ENCODE data around the gene C19orf25. TPM values are rescaled to one million over a fixed set of nuclear protein-coding genes. Genes with fewer than 3 reads are reported as not detected.

Gene C19orf25
- total and polyA plus RNA-seq, 2 of the 13 experiments (the other 11 are each of a cell fraction or from before 2014, with no cell fraction given): 14.2 to 32.4 TPM

DNA sequence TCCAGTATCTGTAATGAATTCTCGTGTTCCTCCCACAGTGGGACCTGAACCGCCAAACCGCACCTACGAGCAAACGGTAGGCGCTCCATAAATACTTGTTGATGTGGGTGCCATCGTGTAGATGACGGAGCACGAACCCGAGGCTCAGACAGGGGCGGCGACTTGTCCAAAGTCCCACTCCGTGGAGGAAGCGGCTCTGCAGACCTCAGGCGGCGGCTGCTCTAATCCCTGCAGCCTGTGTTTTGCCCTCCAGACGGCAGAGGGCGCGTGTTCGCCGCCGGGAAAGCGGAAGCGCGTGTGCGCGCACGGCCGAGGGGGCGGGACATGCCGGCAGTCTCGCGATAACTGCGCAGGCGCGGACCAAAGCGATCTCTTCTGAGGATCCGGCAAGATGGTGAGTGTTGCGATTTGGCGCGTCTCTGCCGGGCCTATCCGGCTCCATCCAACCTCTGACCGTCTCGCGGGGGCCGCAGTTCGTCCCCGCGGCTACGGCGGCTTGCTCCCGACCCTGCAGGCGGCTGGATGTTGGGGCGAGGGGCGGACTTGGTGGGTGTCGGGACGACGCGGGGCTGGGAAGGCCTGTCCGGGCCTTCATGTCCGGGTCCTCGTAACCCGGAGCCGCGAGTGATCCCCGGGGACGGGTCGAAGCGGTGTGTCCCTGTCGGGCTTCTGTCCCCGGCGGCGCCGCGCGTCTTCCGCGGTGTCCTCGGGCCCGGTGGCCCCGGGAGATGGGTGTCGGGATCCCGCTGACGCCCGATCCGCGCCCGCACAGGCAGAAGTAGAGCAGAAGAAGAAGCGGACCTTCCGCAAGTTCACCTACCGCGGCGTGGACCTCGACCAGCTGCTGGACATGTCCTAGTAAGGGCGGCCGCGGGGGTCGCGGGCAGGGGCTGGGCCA lies 40.7 kb downstream of the C19orf25 start, which contains the start of gene RPS15 (continued):
- TF ChIP-seq ZNF354B (CRISPR knock-in tag; IDR thresholded peaks at IDR 0.05) (no peak), ZNF3 (CRISPR knock-in tag; IDR thresholded peaks at IDR 0.05) (no peak), FOXM1 (CRISPR knock-in tag; IDR thresholded peaks at IDR 0.05) (0 out of 2 replicates have a peak, but pooled peaks have one; percentile 49), ZNF674 (CRISPR knock-in tag; IDR thresholded peaks at IDR 0.05; ENCODE audit: low read depth) (0 out of 2 replicates have a peak, but pooled peaks have one; percentile 52), RORA (CRISPR knock-in tag; IDR thresholded peaks at IDR 0.05) (no peak), ZNF607 (CRISPR knock-in tag; IDR thresholded peaks at IDR 0.05; ENCODE audit: borderline replicate concordance) (peak; percentile 97; the same call in 1 of the 2 replicates), ISL2 (CRISPR knock-in tag; IDR thresholded peaks at IDR 0.05) (peak; percentile 89; the same call in 1 of the 2 replicates), ZNF75D (CRISPR knock-in tag; IDR thresholded peaks at IDR 0.05; ENCODE audit: borderline replicate concordance) (no peak), CEBPB (IDR thresholded peaks at IDR 0.05; ENCODE audit: borderline replicate concordance, low read depth, low read length) (no peak), CENPX (CRISPR knock-in tag; IDR thresholded peaks at IDR 0.05) (no peak), MAFG (CRISPR knock-in tag; IDR thresholded peaks at IDR 0.05) (peak; percentile 34; the same call in 1 of the 2 replicates), PRPF4 (IDR thresholded peaks at IDR 0.05; ENCODE audit: low read depth, low read length, poor library complexity, severe bottlenecking) (no peak), TEAD2 (CRISPR knock-in tag; IDR thresholded peaks at IDR 0.05) (peak; percentile 71; the same call in 1 of the 2 replicates), RXRB (CRISPR knock-in tag; IDR thresholded peaks at IDR 0.05; ENCODE audit: borderline replicate concordance) (peak; percentile 83), ZNF562 (CRISPR knock-in tag; IDR thresholded peaks at IDR 0.05; ENCODE audit: borderline replicate concordance) (no peak), ZNF761 (CRISPR knock-in tag; conservative IDR thresholded peaks at IDR 0.05) (peak; percentile 71; the same call in 1 of the 2 replicates), ZBTB8A (CRISPR knock-in tag; IDR thresholded peaks at IDR 0.05; ENCODE audit: borderline replicate concordance, low read depth) (no peak; the same call in 1 of the 2 replicates), SIX4 (CRISPR knock-in tag; IDR thresholded peaks at IDR 0.05) (0 out of 2 replicates have a peak, but pooled peaks have one; percentile 61)
- TF ChIP-seq, protein P1, sequence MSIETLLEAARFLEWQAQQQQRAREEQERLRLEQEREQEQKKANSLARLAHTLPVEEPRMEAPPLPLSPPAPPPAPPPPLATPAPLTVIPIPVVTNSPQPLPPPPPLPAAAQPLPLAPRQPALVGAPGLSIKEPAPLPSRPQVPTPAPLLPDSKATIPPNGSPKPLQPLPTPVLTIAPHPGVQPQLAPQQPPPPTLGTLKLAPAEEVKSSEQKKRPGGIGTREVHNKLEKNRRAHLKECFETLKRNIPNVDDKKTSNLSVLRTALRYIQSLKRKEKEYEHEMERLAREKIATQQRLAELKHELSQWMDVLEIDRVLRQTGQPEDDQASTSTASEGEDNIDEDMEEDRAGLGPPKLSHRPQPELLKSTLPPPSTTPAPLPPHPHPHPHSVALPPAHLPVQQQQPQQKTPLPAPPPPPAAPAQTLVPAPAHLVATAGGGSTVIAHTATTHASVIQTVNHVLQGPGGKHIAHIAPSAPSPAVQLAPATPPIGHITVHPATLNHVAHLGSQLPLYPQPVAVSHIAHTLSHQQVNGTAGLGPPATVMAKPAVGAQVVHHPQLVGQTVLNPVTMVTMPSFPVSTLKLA (IDR thresholded peaks at IDR 0.05): peak; percentile 80
- TF ChIP-seq, protein P2, sequence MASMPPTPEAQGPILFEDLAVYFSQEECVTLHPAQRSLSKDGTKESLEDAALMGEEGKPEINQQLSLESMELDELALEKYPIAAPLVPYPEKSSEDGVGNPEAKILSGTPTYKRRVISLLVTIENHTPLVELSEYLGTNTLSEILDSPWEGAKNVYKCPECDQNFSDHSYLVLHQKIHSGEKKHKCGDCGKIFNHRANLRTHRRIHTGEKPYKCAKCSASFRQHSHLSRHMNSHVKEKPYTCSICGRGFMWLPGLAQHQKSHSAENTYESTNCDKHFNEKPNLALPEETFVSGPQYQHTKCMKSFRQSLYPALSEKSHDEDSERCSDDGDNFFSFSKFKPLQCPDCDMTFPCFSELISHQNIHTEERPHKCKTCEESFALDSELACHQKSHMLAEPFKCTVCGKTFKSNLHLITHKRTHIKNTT (CRISPR knock-in tag; IDR thresholded peaks at IDR 0.05): 0 out of 2 replicates have a peak, but pooled peaks have one; percentile 24
- TF ChIP-seq, protein P3, sequence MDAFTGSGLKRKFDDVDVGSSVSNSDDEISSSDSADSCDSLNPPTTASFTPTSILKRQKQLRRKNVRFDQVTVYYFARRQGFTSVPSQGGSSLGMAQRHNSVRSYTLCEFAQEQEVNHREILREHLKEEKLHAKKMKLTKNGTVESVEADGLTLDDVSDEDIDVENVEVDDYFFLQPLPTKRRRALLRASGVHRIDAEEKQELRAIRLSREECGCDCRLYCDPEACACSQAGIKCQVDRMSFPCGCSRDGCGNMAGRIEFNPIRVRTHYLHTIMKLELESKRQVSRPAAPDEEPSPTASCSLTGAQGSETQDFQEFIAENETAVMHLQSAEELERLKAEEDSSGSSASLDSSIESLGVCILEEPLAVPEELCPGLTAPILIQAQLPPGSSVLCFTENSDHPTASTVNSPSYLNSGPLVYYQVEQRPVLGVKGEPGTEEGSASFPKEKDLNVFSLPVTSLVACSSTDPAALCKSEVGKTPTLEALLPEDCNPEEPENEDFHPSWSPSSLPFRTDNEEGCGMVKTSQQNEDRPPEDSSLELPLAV (CRISPR knock-in tag; conservative IDR thresholded peaks at IDR 0.05; ENCODE audit: low read depth): peak; percentile 69; the same call in 1 of the 2 replicates
- TF ChIP-seq, protein P4, sequence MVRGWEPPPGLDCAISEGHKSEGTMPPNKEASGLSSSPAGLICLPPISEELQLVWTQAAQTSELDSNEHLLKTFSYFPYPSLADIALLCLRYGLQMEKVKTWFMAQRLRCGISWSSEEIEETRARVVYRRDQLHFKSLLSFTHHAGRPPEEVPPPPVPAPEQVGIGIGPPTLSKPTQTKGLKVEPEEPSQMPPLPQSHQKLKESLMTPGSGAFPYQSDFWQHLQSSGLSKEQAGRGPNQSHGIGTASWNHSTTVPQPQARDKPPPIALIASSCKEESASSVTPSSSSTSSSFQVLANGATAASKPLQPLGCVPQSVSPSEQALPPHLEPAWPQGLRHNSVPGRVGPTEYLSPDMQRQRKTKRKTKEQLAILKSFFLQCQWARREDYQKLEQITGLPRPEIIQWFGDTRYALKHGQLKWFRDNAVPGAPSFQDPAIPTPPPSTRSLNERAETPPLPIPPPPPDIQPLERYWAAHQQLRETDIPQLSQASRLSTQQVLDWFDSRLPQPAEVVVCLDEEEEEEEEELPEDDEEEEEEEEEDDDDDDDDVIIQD (CRISPR knock-in tag; IDR thresholded peaks at IDR 0.05; ENCODE audit: low read depth): no peak; the same call in 1 of the 2 replicates
- TF ChIP-seq, protein P5, sequence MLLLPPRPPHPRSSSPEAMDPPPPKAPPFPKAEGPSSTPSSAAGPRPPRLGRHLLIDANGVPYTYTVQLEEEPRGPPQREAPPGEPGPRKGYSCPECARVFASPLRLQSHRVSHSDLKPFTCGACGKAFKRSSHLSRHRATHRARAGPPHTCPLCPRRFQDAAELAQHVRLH (CRISPR knock-in tag; IDR thresholded peaks at IDR 0.05; ENCODE audit: borderline replicate concordance, low read depth): peak; percentile 92; the same call in 1 of the 2 replicates
